SK-N-MC (cell line): ENCODE measurements around the gene MAP2.

Experiments used
- EZH2 ChIP-seq: fragments of 200-600 bp; sonication (generic); IDR thresholded peaks from one replicate; pipeline ENCODE4 v1.6.1; 2017; ENCODE audit warnings: antibody characterized with exemption
- FOXP2 ChIP-seq: optimal IDR thresholded peaks from 2 replicates; pipeline ENCODE3; 2011; ENCODE audit warnings: mild to moderate bottlenecking, moderate library complexity; ENCODE audit not compliant: insufficient read depth; ENCODE audit errors: extremely low read length, control extremely low read depth
- POLR2AphosphoS5 ChIP-seq: IDR thresholded peaks from 2 replicates; pipeline ENCODE4 v1.6.1; 2012; ENCODE audit warnings: mild to moderate bottlenecking, low read depth, low read length, borderline replicate concordance

DNA sequence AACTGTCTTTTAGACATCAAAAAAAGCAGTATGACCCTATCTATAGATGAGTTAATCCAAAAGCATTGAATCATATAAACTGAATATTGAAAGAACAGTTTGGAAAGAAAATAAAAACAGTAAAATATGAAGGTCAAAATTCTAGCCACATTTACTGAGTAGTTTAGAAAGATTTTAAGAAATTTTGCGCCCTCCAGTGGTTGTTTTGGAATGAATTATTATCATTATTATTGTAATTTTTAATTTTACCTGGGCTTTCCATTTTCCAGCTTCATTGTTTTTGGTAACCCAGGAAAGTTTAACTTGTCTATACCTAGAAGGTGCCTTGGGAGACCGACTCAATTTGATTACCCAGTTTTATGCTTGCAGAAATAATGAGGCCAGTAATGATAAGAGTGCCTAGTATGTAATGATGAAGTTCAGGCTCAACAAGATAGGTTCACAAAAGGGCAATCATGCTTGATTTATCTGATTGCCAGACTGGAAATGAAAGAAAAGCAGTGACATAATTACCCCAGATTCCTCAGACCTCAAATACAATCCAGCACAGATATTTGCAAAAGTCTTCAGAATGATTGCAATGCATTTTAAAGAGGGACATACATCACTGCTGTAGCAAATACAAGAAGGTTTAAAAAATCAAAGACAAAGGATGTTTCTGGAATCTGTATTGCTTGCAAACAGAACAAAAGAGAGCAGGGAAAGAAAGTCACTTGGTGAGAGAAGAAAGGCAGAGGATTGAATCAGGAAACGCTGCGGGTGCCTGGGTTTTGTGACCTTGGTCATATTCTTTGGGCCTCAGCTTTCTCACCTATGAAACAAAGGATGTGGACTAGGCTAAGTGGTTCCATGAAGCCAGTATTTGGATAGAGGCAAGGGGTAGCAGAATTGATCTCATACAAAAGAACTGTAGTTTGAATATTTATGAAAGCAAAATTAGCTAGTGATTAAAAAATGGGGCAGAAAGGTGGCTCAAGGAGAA, 153.8 kb downstream of the MAP2 start:
- TF ChIP-seq POLR2AphosphoS5 (no peak), EZH2 (no peak), FOXP2 (no peak)
